ENCODE results near the gene CLMN.

Gene CLMN

GRCh38 chr14:95265106-95266094 is 54.3 kb downstream of the CLMN start:
- H3K4me1 ChIP-seq: peaks cover 21 to 42% (median 35%) of the 10 kb centered on the region in 10 experiments
- H3K27ac ChIP-seq: peak overlapping the region; percentile 16 to 79 (median 65); a peak in 21 of 22 replicates
- H3K36me3 ChIP-seq: no peaks in the 10 kb centered on the region
- H3K4me2 ChIP-seq: peak overlapping the region; percentile 71 to 90 (median 81)
- H3K27me3 ChIP-seq: no peaks in the 10 kb centered on the region
- peaks cover 0 to 10% (median 0%) of the 10 kb centered on the region in 11 experiments; a peak in 6 of 22 replicates for H3K9me3 ChIP-seq (replicated peaks in 1 of 11)
- no peak overlapping the region for H3K4me3 ChIP-seq
- no peaks in the 10 kb centered on the region; a peak in 1 of 22 replicates for H4K20me1 ChIP-seq
- TF ChIP-seq Cebpa-rat (IDR thresholded peaks at IDR 0.05): peak in 6 of 11 experiments; percentile 28 to 77 (median 50); a peak in 8 of 22 replicates
- H3K9ac ChIP-seq: peak overlapping the region in 6 of 11 experiments; percentile 18 to 61 (median 47); a peak in 6 of 22 replicates

DNA sequence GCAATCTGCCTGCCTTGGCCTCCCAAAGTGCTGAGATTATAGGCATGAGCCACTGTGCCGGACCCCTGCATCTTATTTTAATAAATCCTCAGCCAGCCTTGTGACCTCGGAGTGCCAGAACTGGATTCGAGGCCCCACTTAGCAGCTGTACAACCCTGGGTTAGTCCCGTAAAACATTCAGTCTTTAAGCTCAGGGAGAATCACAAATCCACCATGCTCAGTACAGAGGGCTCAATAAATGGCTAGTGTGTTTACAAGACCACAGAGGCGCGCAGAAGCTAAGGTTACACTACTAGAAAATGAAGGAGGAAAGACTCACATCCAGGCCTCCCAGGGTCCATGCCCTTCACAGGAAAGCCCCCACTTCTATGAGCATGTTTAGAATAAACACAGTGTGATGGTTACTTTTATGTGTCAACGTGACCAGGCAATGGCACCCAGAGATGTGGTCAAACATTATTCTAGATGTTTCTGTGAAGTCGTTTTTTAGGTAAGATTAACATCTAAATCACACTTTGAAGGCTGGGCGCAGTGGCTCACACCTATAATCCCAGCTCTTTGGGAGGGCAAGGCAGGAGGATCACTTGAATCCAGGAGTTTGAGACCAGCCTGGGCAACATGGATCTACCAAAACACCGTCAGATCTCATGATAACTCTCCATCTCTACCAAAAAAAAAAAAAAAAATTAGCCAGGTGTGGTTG is 55.3 kb downstream of the CLMN start:
- Histone ChIP-seq H3K9ac (no peak overlapping the region), H3K27ac (peak overlapping the region in 5 of 11 experiments; percentile 3 to 76 (median 25); a peak in 5 of 22 replicates), H3K9me3 (replicated peaks in 1 of 11) (peaks cover 0 to 10% (median 0%) of the 10 kb centered on the region in 11 experiments; a peak in 5 of 22 replicates), H3K36me3 (no peaks in the 10 kb centered on the region), H3K4me3 (no peak overlapping the region), H4K20me1 (peaks cover 0 to 4% (median 0%) of the 10 kb centered on the region in 11 experiments; a peak in 1 of 22 replicates), H3K4me1 (peaks cover 27 to 49% (median 36%) of the 10 kb centered on the region in 10 experiments), H3K27me3 (no peaks in the 10 kb centered on the region), H3K4me2 (peak overlapping the region in 9 of 11 experiments; percentile 71 to 90 (median 79); a peak in 12 of 22 replicates)
- TF ChIP-seq Cebpa-rat (IDR thresholded peaks at IDR 0.05): no peak

- Histone ChIP-seq H3K9ac (no peak overlapping the region), H3K4me1 (peaks cover 34 to 57% (median 43%) of the 10 kb centered on the region in 10 experiments), H3K27ac (peak overlapping the region in 2 of 11 experiments; percentile 3 to 49; a peak in 1 of 22 replicates), H3K9me3 (replicated peaks in 1 of 11) (peaks cover 0 to 10% (median 0%) of the 10 kb centered on the region in 11 experiments; a peak in 5 of 22 replicates), H3K27me3 (no peaks in the 10 kb centered on the region), H3K36me3 (no peaks in the 10 kb centered on the region), H3K4me3 (no peak overlapping the region), H3K4me2 (no peak overlapping the region), H4K20me1 (peaks cover 0 to 4% (median 0%) of the 10 kb centered on the region in 11 experiments; a peak in 1 of 22 replicates)
- TF ChIP-seq Cebpa-rat (IDR thresholded peaks at IDR 0.05): no peak
Observed at GRCh38 chr14:95263527-95264231, 56.0 kb downstream of the CLMN start.

- H3K9me3 ChIP-seq (replicated peaks in 1 of 11): peaks cover 0 to 5% (median 0%) of the 10 kb centered on the region in 11 experiments; a peak in 3 of 22 replicates
- H3K27me3 ChIP-seq: no peaks in the 10 kb centered on the region
- no peaks in the 10 kb centered on the region for H3K36me3 ChIP-seq
- H3K4me3 ChIP-seq: no peak overlapping the region
- H3K27ac ChIP-seq: no peak overlapping the region
- peaks cover 0 to 4% (median 0%) of the 10 kb centered on the region in 11 experiments; a peak in 1 of 22 replicates for H4K20me1 ChIP-seq
- H3K4me2 ChIP-seq: no peak overlapping the region
- H3K9ac ChIP-seq: no peak overlapping the region
- no peak for TF ChIP-seq Cebpa-rat (IDR thresholded peaks at IDR 0.05)
- peaks cover 39 to 60% (median 47%) of the 10 kb centered on the region in 10 experiments for H3K4me1 ChIP-seq
Observed at GRCh38 chr14:95262511-95262891, 57.2 kb downstream of the CLMN start.

DNA sequence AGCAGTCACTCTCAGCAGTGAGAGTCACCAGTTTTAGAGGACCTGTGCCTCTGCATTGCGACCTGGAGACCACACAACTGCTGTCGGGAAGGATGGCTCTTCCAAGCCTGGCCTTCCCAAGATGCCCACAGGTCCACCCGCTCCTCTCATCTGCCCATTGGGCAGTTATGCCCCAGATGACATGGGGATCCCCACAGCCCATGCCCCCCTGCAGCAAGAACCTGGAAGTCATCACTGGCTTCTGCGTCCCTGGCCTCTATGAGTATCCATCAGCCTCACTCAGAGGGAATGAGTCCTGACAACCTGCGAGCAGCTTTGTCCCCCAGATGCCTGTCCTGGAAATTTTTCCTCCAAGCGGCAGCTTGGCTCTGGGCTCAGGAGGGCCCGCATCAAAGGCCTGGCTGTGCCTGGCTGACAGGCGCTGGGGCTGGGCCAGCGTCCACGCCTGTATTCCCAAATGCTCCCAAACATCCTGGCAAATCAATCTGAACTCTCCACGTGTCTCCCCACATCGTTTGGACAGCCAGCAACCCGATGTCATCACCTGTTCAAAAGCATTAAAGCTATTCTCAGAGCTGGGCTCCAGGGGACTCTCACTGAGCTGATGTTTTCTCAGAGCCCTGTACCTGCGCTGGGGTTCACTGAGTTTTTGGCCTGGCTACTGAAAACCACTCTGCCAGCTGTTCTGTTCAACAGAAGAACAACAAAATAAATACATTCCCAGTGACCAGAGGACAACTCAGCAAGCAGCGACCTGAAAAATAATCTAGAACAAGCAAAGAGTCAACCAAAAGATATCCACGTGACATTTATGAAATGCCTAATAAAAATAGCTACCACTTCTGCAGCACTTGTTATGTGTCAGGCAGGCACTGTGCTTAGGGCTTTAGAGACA is 57.8 kb downstream of the CLMN start:
- no peak overlapping the region for H3K27ac ChIP-seq
- H3K36me3 ChIP-seq: no peaks in the 10 kb centered on the region
- no peak overlapping the region for H3K4me2 ChIP-seq
- no peaks in the 10 kb centered on the region for H3K27me3 ChIP-seq
- peaks cover 0 to 4% (median 0%) of the 10 kb centered on the region in 11 experiments; a peak in 1 of 22 replicates for H4K20me1 ChIP-seq
- H3K4me3 ChIP-seq: no peak overlapping the region
- H3K9ac ChIP-seq: no peak overlapping the region
- no peak for TF ChIP-seq Cebpa-rat (IDR thresholded peaks at IDR 0.05)
- H3K4me1 ChIP-seq: peaks cover 38 to 54% (median 43%) of the 10 kb centered on the region in 10 experiments
- H3K9me3 ChIP-seq (replicated peaks in 1 of 11): no peaks in the 10 kb centered on the region; a peak in 1 of 22 replicates

DNA sequence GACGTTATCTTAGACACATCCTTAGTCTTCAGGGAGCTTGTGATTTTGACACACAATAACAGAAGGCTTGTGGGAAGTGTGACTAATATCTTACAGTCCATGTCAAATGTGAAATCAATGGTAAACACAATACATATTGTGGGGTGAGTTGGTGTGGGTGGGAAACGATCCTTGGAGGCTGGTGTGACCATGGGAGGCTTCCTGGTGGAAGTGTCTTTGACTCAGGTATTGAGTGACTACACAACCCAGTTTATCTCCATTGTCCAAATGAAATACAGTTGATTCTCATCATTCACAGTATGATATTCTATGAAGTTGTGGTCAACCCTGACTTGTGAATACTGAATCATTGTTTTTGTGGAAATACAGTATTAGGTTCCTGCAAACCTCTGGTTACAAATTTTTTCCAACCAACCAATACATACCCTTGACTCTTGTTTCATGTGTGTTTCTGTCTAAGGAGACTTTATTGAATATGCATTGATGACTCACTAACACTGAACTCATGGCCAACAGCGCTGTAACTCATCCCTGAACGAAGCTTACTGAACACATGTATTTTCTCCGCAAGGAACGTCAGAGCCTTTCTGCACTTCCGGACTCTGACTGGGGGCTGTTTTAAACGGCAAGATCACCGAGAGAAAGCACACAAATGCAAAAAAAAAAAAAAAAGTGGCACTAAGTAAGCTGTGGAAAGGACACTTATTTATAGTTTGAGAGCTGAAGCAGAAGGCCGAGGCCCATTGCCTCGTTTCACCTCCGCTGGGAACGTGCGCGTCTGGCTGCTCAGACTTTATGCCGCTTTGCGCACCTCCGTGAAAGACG is 59.0 kb downstream of the CLMN start:
- Histone ChIP-seq H3K27me3 (no peaks in the 10 kb centered on the region), H4K20me1 (peaks cover 0 to 4% (median 0%) of the 10 kb centered on the region in 11 experiments; a peak in 1 of 22 replicates), H3K36me3 (no peaks in the 10 kb centered on the region), H3K4me3 (no peak overlapping the region), H3K9me3 (replicated peaks in 1 of 11) (no peaks in the 10 kb centered on the region), H3K9ac (no peak overlapping the region), H3K27ac (no peak overlapping the region), H3K4me2 (peak overlapping the region in 4 of 11 experiments; percentile 4 to 83 (median 65); a peak in 4 of 22 replicates), H3K4me1 (peaks cover 27 to 52% (median 40%) of the 10 kb centered on the region in 10 experiments)
- TF ChIP-seq Cebpa-rat (IDR thresholded peaks at IDR 0.05): no peak
